ENCODE measurements around the gene PI4K2B. TPM values are rescaled to one million over a fixed set of nuclear protein-coding genes. Genes with fewer than 3 reads are reported as not detected.

Gene PI4K2B
- total and polyA plus RNA-seq, 10 of the 15 experiments (the other 5 are each of a cell fraction or from before 2014, with no cell fraction given), result 12.9 to 55.3 (median 40.7) TPM

- TF ChIP-seq PBX3 (IDR thresholded peaks at IDR 0.05; ENCODE audit: insufficient replicate concordance, low read depth, low read length) (no peak), BCL3 (IDR thresholded peaks at IDR 0.05; ENCODE audit: borderline replicate concordance, insufficient read depth, low read depth, low read length, poor library complexity, severe bottlenecking) (no peak), BHLHE40 (IDR thresholded peaks at IDR 0.05; ENCODE audit: borderline replicate concordance in 1 of 2, low read depth in 2 of 2, low read length in 1 of 2) (peak; percentile 87 to 98; a peak in 3 of 4 replicates), TBL1XR1 (IDR thresholded peaks at IDR 0.05; ENCODE audit: low read depth, low read length) (no peak), PML (IDR thresholded peaks at IDR 0.05; ENCODE audit: low read length) (no peak; the same call in 1 of the 2 replicates), BMI1 (IDR thresholded peaks at IDR 0.05; ENCODE audit: borderline replicate concordance) (no peak), POLR2A (IDR thresholded peaks at IDR 0.05; ENCODE audit: low read depth, low read length) (peak; percentile 95), MAX (IDR thresholded peaks at IDR 0.05; ENCODE audit: low read depth, low read length) (no peak; the same call in 1 of the 2 replicates), PKNOX1 (IDR thresholded peaks at IDR 0.05) (no peak), NKRF (conservative IDR thresholded peaks at IDR 0.05) (peak; percentile 69), SP1 (IDR thresholded peaks at IDR 0.05; ENCODE audit: low read depth, low read length) (no peak), CREB1 (IDR thresholded peaks at IDR 0.05; ENCODE audit: low read depth) (no peak), ZZZ3 (IDR thresholded peaks at IDR 0.05; ENCODE audit: control insufficient read depth, insufficient read length, low read depth) (no peak), GABPA (IDR thresholded peaks at IDR 0.05; ENCODE audit: low read depth) (no peak), BCLAF1 (IDR thresholded peaks at IDR 0.05) (no peak), IKZF1 (conservative IDR thresholded peaks at IDR 0.05) (peak; percentile 71), CHD4 (IDR thresholded peaks at IDR 0.05) (no peak), TARDBP (IDR thresholded peaks at IDR 0.05; ENCODE audit: borderline replicate concordance) (no peak)
These were observed at the start of gene PI4K2B (continued) for GRCh38 chr4:25233737-25234389.
